ENCODE results near the gene CACNA2D3.

The CACNA2D3 gene

GRCh38 chr3:55069950-55070349, 947.6 kb downstream of the CACNA2D3 start:
- Histone ChIP-seq H3K27ac (ENCODE audit: low read depth, low read length) (no peak overlapping the region), H3K36me3 (ENCODE audit: low read length) (no peaks in the 10 kb centered on the region), H3K79me2 (ENCODE audit: insufficient read depth, low read length) (no peaks in the 10 kb centered on the region), H4K20me1 (ENCODE audit: low read depth, low read length) (no peaks in the 10 kb centered on the region), H3K9ac (ENCODE audit: low read length) (no peak overlapping the region), H2AFZ (ENCODE audit: low read depth, low read length, severe bottlenecking) (no peak overlapping the region), H3K4me2 (ENCODE audit: low read depth, low read length, poor library complexity, severe bottlenecking) (no peak overlapping the region), H3F3A (ENCODE audit: insufficient read depth) (no peaks in the 10 kb centered on the region), H3K27me3 (ENCODE audit: low read length) (no peaks in the 10 kb centered on the region), H3K9me3 (ENCODE audit: insufficient read depth, low read length) (no peaks in the 10 kb centered on the region), H3K4me3 (ENCODE audit: insufficient read depth, low read length, poor library complexity, severe bottlenecking) (no peak overlapping the region), H3K9me2 (replicated peaks; ENCODE audit: insufficient read depth, low read length) (no peaks in the 10 kb centered on the region)
- TF ChIP-seq EZH2phosphoT487 (conservative IDR thresholded peaks at IDR 0.05; ENCODE audit: low read length), result no peak
- TF ChIP-seq, protein P1, sequence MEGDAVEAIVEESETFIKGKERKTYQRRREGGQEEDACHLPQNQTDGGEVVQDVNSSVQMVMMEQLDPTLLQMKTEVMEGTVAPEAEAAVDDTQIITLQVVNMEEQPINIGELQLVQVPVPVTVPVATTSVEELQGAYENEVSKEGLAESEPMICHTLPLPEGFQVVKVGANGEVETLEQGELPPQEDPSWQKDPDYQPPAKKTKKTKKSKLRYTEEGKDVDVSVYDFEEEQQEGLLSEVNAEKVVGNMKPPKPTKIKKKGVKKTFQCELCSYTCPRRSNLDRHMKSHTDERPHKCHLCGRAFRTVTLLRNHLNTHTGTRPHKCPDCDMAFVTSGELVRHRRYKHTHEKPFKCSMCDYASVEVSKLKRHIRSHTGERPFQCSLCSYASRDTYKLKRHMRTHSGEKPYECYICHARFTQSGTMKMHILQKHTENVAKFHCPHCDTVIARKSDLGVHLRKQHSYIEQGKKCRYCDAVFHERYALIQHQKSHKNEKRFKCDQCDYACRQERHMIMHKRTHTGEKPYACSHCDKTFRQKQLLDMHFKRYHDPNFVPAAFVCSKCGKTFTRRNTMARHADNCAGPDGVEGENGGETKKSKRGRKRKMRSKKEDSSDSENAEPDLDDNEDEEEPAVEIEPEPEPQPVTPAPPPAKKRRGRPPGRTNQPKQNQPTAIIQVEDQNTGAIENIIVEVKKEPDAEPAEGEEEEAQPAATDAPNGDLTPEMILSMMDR (IDR thresholded peaks at IDR 0.05; ENCODE audit: insufficient read depth, low read length, poor library complexity, severe bottlenecking), result no peak

GRCh38 chr3:55074796-55075195, 952.4 kb downstream of the CACNA2D3 start:
- H3K9ac ChIP-seq (ENCODE audit: low read length), result no peak overlapping the region
- H3K27ac ChIP-seq (ENCODE audit: low read depth, low read length), result no peak overlapping the region
- no peaks in the 10 kb centered on the region for H3K36me3 ChIP-seq (ENCODE audit: low read length)
- no peaks in the 10 kb centered on the region for H3K9me3 ChIP-seq (ENCODE audit: insufficient read depth, low read length)
- no peak overlapping the region for H3K4me2 ChIP-seq (ENCODE audit: low read depth, low read length, poor library complexity, severe bottlenecking)
- no peaks in the 10 kb centered on the region for H3F3A ChIP-seq (ENCODE audit: insufficient read depth)
- H4K20me1 ChIP-seq (ENCODE audit: low read depth, low read length), result no peaks in the 10 kb centered on the region
- no peak overlapping the region for H2AFZ ChIP-seq (ENCODE audit: low read depth, low read length, severe bottlenecking)
- no peak overlapping the region for H3K4me3 ChIP-seq (ENCODE audit: insufficient read depth, low read length, poor library complexity, severe bottlenecking)
- no peaks in the 10 kb centered on the region for H3K79me2 ChIP-seq (ENCODE audit: insufficient read depth, low read length)
- H3K9me2 ChIP-seq (replicated peaks; ENCODE audit: insufficient read depth, low read length), result no peaks in the 10 kb centered on the region
- no peaks in the 10 kb centered on the region for H3K27me3 ChIP-seq (ENCODE audit: low read length)
- TF ChIP-seq EZH2phosphoT487 (conservative IDR thresholded peaks at IDR 0.05; ENCODE audit: low read length), result no peak
- TF ChIP-seq, protein P1 (IDR thresholded peaks at IDR 0.05; ENCODE audit: insufficient read depth, low read length, poor library complexity, severe bottlenecking), result no peak

- no peaks in the 10 kb centered on the region for H4K20me1 ChIP-seq (ENCODE audit: low read depth, low read length)
- no peaks in the 10 kb centered on the region for H3K36me3 ChIP-seq (ENCODE audit: low read length)
- H3K27ac ChIP-seq (ENCODE audit: low read depth, low read length), result no peak overlapping the region
- H2AFZ ChIP-seq (ENCODE audit: low read depth, low read length, severe bottlenecking), result no peak overlapping the region
- no peak overlapping the region for H3K9ac ChIP-seq (ENCODE audit: low read length)
- no peak overlapping the region for H3K4me2 ChIP-seq (ENCODE audit: low read depth, low read length, poor library complexity, severe bottlenecking)
- no peaks in the 10 kb centered on the region for H3K9me3 ChIP-seq (ENCODE audit: insufficient read depth, low read length)
- no peak overlapping the region for H3K4me3 ChIP-seq (ENCODE audit: insufficient read depth, low read length, poor library complexity, severe bottlenecking)
- no peaks in the 10 kb centered on the region for H3K79me2 ChIP-seq (ENCODE audit: insufficient read depth, low read length)
- no peaks in the 10 kb centered on the region for H3F3A ChIP-seq (ENCODE audit: insufficient read depth)
- H3K27me3 ChIP-seq (ENCODE audit: low read length), result no peaks in the 10 kb centered on the region
- H3K9me2 ChIP-seq (replicated peaks; ENCODE audit: insufficient read depth, low read length), result no peaks in the 10 kb centered on the region
- no peak for TF ChIP-seq EZH2phosphoT487 (conservative IDR thresholded peaks at IDR 0.05; ENCODE audit: low read length)
- TF ChIP-seq, protein P1 (IDR thresholded peaks at IDR 0.05; ENCODE audit: insufficient read depth, low read length, poor library complexity, severe bottlenecking), result no peak
Observed at GRCh38 chr3:55075846-55076245, 953.5 kb downstream of the CACNA2D3 start.

Data from SU-DHL-6 (cell line).